ENCODE data around the gene FBXO22. TPM values are rescaled to one million over a fixed set of nuclear protein-coding genes. Genes with fewer than 3 reads are reported as not detected.
"Not testable (repeated sequence)": the region's sequence is repeated elsewhere in the genome, so short reads cannot be mapped to it uniquely, and the experiment has no call there.

FBXO22 gene
- total RNA-seq, 1 donor from 2014 or later: 21.1 TPM

GRCh38 chr15:75982468-75982867 is 78.8 kb downstream of the FBXO22 start:
- peaks cover 11% of the 10 kb centered on the region for H3K27me3 ChIP-seq (ENCODE audit: low read depth)
- no peaks in the 10 kb centered on the region for H3K4me1 ChIP-seq
- TF ChIP-seq CTCF (IDR thresholded peaks at IDR 0.05; ENCODE audit: borderline replicate concordance): no peak
- H3K36me3 ChIP-seq: no peaks in the 10 kb centered on the region
- intact Hi-C loops (cut with micrococcal nuclease): no loop called here
- H3K27ac ChIP-seq (replicated peaks): no peak overlapping the region
- no peak overlapping the region for H3K4me3 ChIP-seq
- no peak for DNase-seq
- H3K9me3 ChIP-seq (replicated peaks): no peaks in the 10 kb centered on the region

GRCh38 chr15:75984706-75985105 is 81.0 kb downstream of the FBXO22 start:
- H3K36me3 ChIP-seq; intact Hi-C loops (cut with micrococcal nuclease); H3K27ac ChIP-seq (replicated peaks); DNase-seq; H3K27me3 ChIP-seq (ENCODE audit: low read depth); H3K4me3 ChIP-seq; H3K9me3 ChIP-seq (replicated peaks); H3K4me1 ChIP-seq: not testable (repeated sequence)

- Histone ChIP-seq H3K27me3 (ENCODE audit: low read depth) (no peaks in the 10 kb centered on the region), H3K4me1 (no peaks in the 10 kb centered on the region), H3K27ac (replicated peaks) (no peak overlapping the region), H3K4me3 (no peak overlapping the region), H3K36me3 (no peaks in the 10 kb centered on the region), H3K9me3 (replicated peaks) (no peaks in the 10 kb centered on the region)
- no peak for TF ChIP-seq CTCF (IDR thresholded peaks at IDR 0.05; ENCODE audit: borderline replicate concordance)
- intact Hi-C loops (cut with micrococcal nuclease): no loop called here
- DNase-seq: no peak
Measured at GRCh38 chr15:75985971-75986370, 82.3 kb downstream of the FBXO22 start.

DNA sequence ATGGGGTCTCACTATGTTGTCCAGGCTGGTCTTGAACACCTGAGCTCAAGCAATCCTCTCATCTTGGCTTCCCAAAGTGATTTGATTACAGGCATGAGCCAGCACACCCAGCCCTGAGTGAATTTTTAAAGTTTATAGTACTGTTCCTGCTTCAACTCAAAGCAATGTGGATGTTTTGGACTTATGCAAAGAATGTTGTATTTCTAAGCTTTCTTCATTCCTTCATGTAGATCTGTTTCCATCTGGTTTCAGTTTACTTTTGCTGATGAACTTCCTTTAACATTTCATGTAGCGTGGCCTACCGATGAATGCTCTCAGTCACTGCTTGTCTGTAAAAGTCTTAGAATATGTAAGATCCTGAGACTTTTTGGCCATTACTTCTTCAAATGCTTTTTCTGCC is 85.4 kb downstream of the FBXO22 start:
- Histone ChIP-seq H3K9me3 (replicated peaks) (peaks cover 14% of the 10 kb centered on the region), H3K36me3 (no peaks in the 10 kb centered on the region), H3K27ac (replicated peaks) (no peak overlapping the region), H3K4me1 (no peaks in the 10 kb centered on the region), H3K4me3 (no peak overlapping the region), H3K27me3 (ENCODE audit: low read depth) (no peaks in the 10 kb centered on the region)
- intact Hi-C loops (cut with micrococcal nuclease): no loop called here
- no peak for TF ChIP-seq CTCF (IDR thresholded peaks at IDR 0.05; ENCODE audit: borderline replicate concordance)
- DNase-seq: no peak

DNA sequence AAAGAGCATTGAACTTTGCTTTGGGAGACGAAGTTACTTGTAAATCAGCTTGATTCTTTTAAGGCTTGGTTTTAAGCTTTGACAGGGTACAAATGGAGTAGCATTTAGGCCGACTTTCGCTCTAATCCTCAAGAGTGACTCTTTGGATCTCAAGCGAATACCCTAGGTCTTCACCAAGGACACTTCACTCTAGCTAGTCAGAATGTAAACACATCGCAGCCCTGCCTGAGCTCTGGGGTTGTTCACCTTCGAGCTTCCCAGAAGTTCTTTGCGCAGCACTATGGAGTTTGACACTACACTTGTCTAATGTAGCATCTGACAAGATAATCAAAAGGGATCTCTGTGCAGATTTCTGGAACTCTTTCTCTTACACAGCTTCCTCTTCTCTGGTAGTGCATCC is 86.2 kb downstream of the FBXO22 start:
- Histone ChIP-seq H3K27ac (replicated peaks) (no peak overlapping the region), H3K36me3 (no peaks in the 10 kb centered on the region), H3K9me3 (replicated peaks) (peaks cover 16% of the 10 kb centered on the region), H3K4me3 (no peak overlapping the region), H3K27me3 (ENCODE audit: low read depth) (no peaks in the 10 kb centered on the region), H3K4me1 (no peaks in the 10 kb centered on the region)
- intact Hi-C loops (cut with micrococcal nuclease): no loop called here
- no peak for DNase-seq
- TF ChIP-seq CTCF (IDR thresholded peaks at IDR 0.05; ENCODE audit: borderline replicate concordance): no peak

Other genes with a start within 250 kb of the FBXO22 start
- 9.1 TPM for gene CSPG4, start 191.0 kb upstream of the FBXO22 start, total RNA-seq
- gene UBE2Q2, start 60.4 kb upstream of the FBXO22 start, total RNA-seq: 27.8 TPM
- gene NRG4, start 108.5 kb downstream of the FBXO22 start, total RNA-seq: not detected
- not detected for gene TMEM266, start 156.1 kb downstream of the FBXO22 start, total RNA-seq

Measured in left ventricle myocardium inferior (tissue), 1 donor.